ENCODE data around the gene ISCU. TPM values are rescaled to one million over a fixed set of nuclear protein-coding genes. Genes with fewer than 3 reads are reported as not detected.

Gene ISCU
- total RNA-seq, 1 donor from 2014 or later: 134 TPM

- no peaks in the 10 kb centered on the region for H3K27me3 ChIP-seq (ENCODE audit: control insufficient read depth, insufficient read depth, low read length)
- H3K36me3 ChIP-seq (ENCODE audit: control insufficient read depth, insufficient read depth, low read length): no peaks in the 10 kb centered on the region
- TF ChIP-seq CTCF (IDR thresholded peaks at IDR 0.05; ENCODE audit: insufficient read depth, low read length, poor library complexity, severe bottlenecking): no peak
- no peak overlapping the region for H3K4me3 ChIP-seq (ENCODE audit: low read depth, low read length)
- no peak for DNase-seq (ENCODE audit: low read depth)
Measured at GRCh38 chr12:108538146-108538545, 24.2 kb upstream of the ISCU start.

- TF ChIP-seq CTCF (IDR thresholded peaks at IDR 0.05; ENCODE audit: insufficient read depth, low read length, poor library complexity, severe bottlenecking): no peak
- Histone ChIP-seq H3K4me3 (ENCODE audit: low read depth, low read length) (no peak overlapping the region), H3K36me3 (ENCODE audit: control insufficient read depth, insufficient read depth, low read length) (no peaks in the 10 kb centered on the region), H3K27me3 (ENCODE audit: control insufficient read depth, insufficient read depth, low read length) (no peaks in the 10 kb centered on the region)
- DNase-seq (ENCODE audit: low read depth): no peak
Measured at GRCh38 chr12:108538616-108539195, 23.7 kb upstream of the ISCU start.

- Histone ChIP-seq H3K27me3 (ENCODE audit: control insufficient read depth, insufficient read depth, low read length) (no peaks in the 10 kb centered on the region), H3K36me3 (ENCODE audit: control insufficient read depth, insufficient read depth, low read length) (no peaks in the 10 kb centered on the region)
Measured at GRCh38 chr12:108542320-108542719, 20.1 kb upstream of the ISCU start.

GRCh38 chr12:108543652-108544051 is 18.7 kb upstream of the ISCU start:
- no peak overlapping the region for H3K4me3 ChIP-seq (ENCODE audit: low read depth, low read length)
- no peak for TF ChIP-seq CTCF (IDR thresholded peaks at IDR 0.05; ENCODE audit: insufficient read depth, low read length, poor library complexity, severe bottlenecking)
- H3K36me3 ChIP-seq (ENCODE audit: control insufficient read depth, insufficient read depth, low read length): no peaks in the 10 kb centered on the region

More at GRCh38 chr12:108542320-108542719, 20.1 kb upstream of the ISCU start:
- H3K4me3 ChIP-seq (ENCODE audit: low read depth, low read length): no peak overlapping the region
- no peak for TF ChIP-seq CTCF (IDR thresholded peaks at IDR 0.05; ENCODE audit: insufficient read depth, low read length, poor library complexity, severe bottlenecking)
- no peak for DNase-seq (ENCODE audit: low read depth)

GRCh38 chr12:108547686-108548085 is 14.7 kb upstream of the ISCU start:
- no peak for DNase-seq (ENCODE audit: low read depth)
- Histone ChIP-seq H3K27me3 (ENCODE audit: control insufficient read depth, insufficient read depth, low read length) (no peaks in the 10 kb centered on the region), H3K4me3 (ENCODE audit: low read depth, low read length) (no peak overlapping the region), H3K36me3 (ENCODE audit: control insufficient read depth, insufficient read depth, low read length) (no peaks in the 10 kb centered on the region)
- TF ChIP-seq CTCF (IDR thresholded peaks at IDR 0.05; ENCODE audit: insufficient read depth, low read length, poor library complexity, severe bottlenecking): no peak

More at GRCh38 chr12:108543652-108544051, 18.7 kb upstream of the ISCU start:
- no peaks in the 10 kb centered on the region for H3K27me3 ChIP-seq (ENCODE audit: control insufficient read depth, insufficient read depth, low read length)
- DNase-seq (ENCODE audit: low read depth): no peak

GRCh38 chr12:108548954-108549521 is 13.4 kb upstream of the ISCU start:
- no peaks in the 10 kb centered on the region for H3K27me3 ChIP-seq (ENCODE audit: control insufficient read depth, insufficient read depth, low read length)
- DNase-seq (ENCODE audit: low read depth): no peak
- no peak overlapping the region for H3K4me3 ChIP-seq (ENCODE audit: low read depth, low read length)
- no peaks in the 10 kb centered on the region for H3K36me3 ChIP-seq (ENCODE audit: control insufficient read depth, insufficient read depth, low read length)
- TF ChIP-seq CTCF (IDR thresholded peaks at IDR 0.05; ENCODE audit: insufficient read depth, low read length, poor library complexity, severe bottlenecking): no peak
